GM12878 (cell line): Measurements from ENCODE around the gene RBBP9. TPM values are rescaled to one million over a fixed set of nuclear protein-coding genes. Genes with fewer than 3 reads are reported as not detected.

Experiments used
- ATAC-seq: fragments of 200-7000 bp; cut with Tn5 transposase; 3 replicates; pipeline ENCODE4 v1.9.1; 2020; ENCODE audit warnings: mild to moderate bottlenecking, moderate library complexity
- BruUV-seq: library from RNA; stranded (reverse); fragments of 400-500 nt; replicated peaks from 2 replicates; lab custom pipeline; 2021; lab: Mats Ljungman, UMichigan
- CTCF ChIA-PET: fragments of 300-600 bp; sonication (Branson Sonifier 250); formaldehyde crosslinking; extraction: SDS; loops from one replicate; lab custom pipeline; 2021; ENCODE audit warnings: inconsistent platforms; lab: Yijun Ruan, JAX
- POLR2A ChIA-PET: fragments of 350-600 bp; formaldehyde crosslinking; extraction: SDS; loops from one replicate; lab custom pipeline; 2021; ENCODE audit warnings: inconsistent platforms; lab: Charles Lee
- RAD21 ChIA-PET: fragments of 300-600 bp; sonication (Branson Sonifier 250); formaldehyde crosslinking; loops from one replicate; lab custom pipeline; 2023; ENCODE audit warnings: antibody characterized with exemption; ENCODE audit not compliant: unreplicated experiment; lab: Charles Lee
- SMC1A ChIA-PET: fragments of 300-600 bp; sonication (Branson Sonifier 250); formaldehyde crosslinking; loops from one replicate; lab custom pipeline; 2023; ENCODE audit not compliant: unreplicated experiment, uncharacterized antibody; lab: Charles Lee
- DNase-seq: peaks from one replicate; pipeline ENCODE4 v3.0.0-alpha.2; 2011; ENCODE audit warnings: low read depth, low spot score
- FAIRE-seq: peaks from 3 replicates; lab custom pipeline; 2011; peaks lifted over from hg19 to GRCh38; lab: Jason Lieb, UNC
- H2AFZ ChIP-seq: 2 replicates; pipeline ENCODE4 v1.6.0; 2011; ENCODE audit warnings: low read depth, low read length, control low read depth; ENCODE audit not compliant: control insufficient read depth
- H3K27ac ChIP-seq: 2 replicates; pipeline ENCODE4 v1.5.1; 2011; ENCODE audit warnings: control low read depth; ENCODE audit not compliant: control insufficient read depth, insufficient read depth
- H3K27me3 ChIP-seq, 2 experiments: replicated peaks in 1 of 2; 2 replicates each; pipeline versions ENCODE4 v1.6.0 to v1.6.1; 2011; ENCODE audit warnings: low read length in 1 of 2; ENCODE audit not compliant: control insufficient read depth in 2 of 2, insufficient read depth in 2 of 2
- H3K36me3 ChIP-seq, 2 experiments: 2 replicates each; pipeline ENCODE4 v1.5.1; 2011; ENCODE audit warnings: low read length in 1 of 2; ENCODE audit not compliant: control insufficient read depth in 2 of 2, insufficient read depth in 2 of 2
- H3K4me1 ChIP-seq: 2 replicates; pipeline ENCODE4 v1.6.1; 2011; ENCODE audit warnings: mild to moderate bottlenecking, low read length, moderate library complexity, mixed read lengths; ENCODE audit not compliant: control insufficient read depth, insufficient read depth
- H3K4me2 ChIP-seq: 2 replicates; pipeline ENCODE4 v1.6.0; 2011; ENCODE audit warnings: control low read depth; ENCODE audit not compliant: control insufficient read depth, insufficient read depth
- H3K4me3 ChIP-seq: fragments of 200-600 bp; sonication (generic); 2 replicates; pipeline ENCODE4 v1.5.1; 2016
- H3K79me2 ChIP-seq: 2 replicates; pipeline ENCODE4 v1.6.0; 2011; ENCODE audit warnings: low read length; ENCODE audit not compliant: control insufficient read depth, insufficient read depth
- H3K9ac ChIP-seq: 2 replicates; pipeline ENCODE4 v1.8.0; 2011; ENCODE audit warnings: low read length, control low read depth, mixed read lengths; ENCODE audit not compliant: control insufficient read depth, insufficient read depth
- H3K9me3 ChIP-seq: replicated peaks from 3 replicates; pipeline ENCODE4 v1.5.1; 2011; ENCODE audit warnings: mild to moderate bottlenecking, low read length; ENCODE audit not compliant: control insufficient read depth, insufficient read depth
- H4K20me1 ChIP-seq: 2 replicates; pipeline ENCODE4 v1.6.0; 2011; ENCODE audit not compliant: control insufficient read depth, insufficient read depth
- ATF7 ChIP-seq: fragments of 450-650 bp; IDR thresholded peaks from 2 replicates; pipeline ENCODE4 v1.6.1; 2016; ENCODE audit warnings: low read depth, mild to moderate bottlenecking
- CBX3 ChIP-seq: fragments of 200-600 bp; sonication (generic); IDR thresholded peaks from 2 replicates; pipeline ENCODE4 v1.6.1; 2016; ENCODE audit warnings: low read depth, borderline replicate concordance
- HDAC6 ChIP-seq: fragments of 200-600 bp; sonication (generic); IDR thresholded peaks from one replicate; pipeline ENCODE4 v1.8.0; 2017; ENCODE audit warnings: antibody characterized with exemption; ENCODE audit not compliant: unreplicated experiment
- JUNB ChIP-seq: IDR thresholded peaks from 2 replicates; pipeline ENCODE4 v1.6.1; 2016; ENCODE audit warnings: antibody characterized with exemption, mild to moderate bottlenecking
- PAX5 ChIP-seq: IDR thresholded peaks from 2 replicates; pipeline ENCODE4 v1.6.1; 2011; ENCODE audit warnings: low read depth, low read length, borderline replicate concordance
- SIX5 ChIP-seq: IDR thresholded peaks from 2 replicates; pipeline ENCODE4 v1.6.1; 2011; ENCODE audit warnings: mild to moderate bottlenecking, low read depth, low read length, moderate library complexity; ENCODE audit not compliant: severe bottlenecking
- SREBF2 ChIP-seq: IDR thresholded peaks from 2 replicates; pipeline ENCODE4 v1.6.1; 2012; ENCODE audit warnings: mild to moderate bottlenecking, low read length
- TAF1 ChIP-seq: IDR thresholded peaks from 2 replicates; pipeline ENCODE4 v1.6.1; 2011; ENCODE audit warnings: mild to moderate bottlenecking, low read depth, low read length, borderline replicate concordance
- YBX1 ChIP-seq: fragments of 450-650 bp; IDR thresholded peaks from 2 replicates; pipeline ENCODE4 v1.6.1; 2016; ENCODE audit warnings: antibody characterized with exemption
- ZNF384 ChIP-seq: IDR thresholded peaks from 2 replicates; pipeline ENCODE4 v1.6.1; 2012; ENCODE audit warnings: low read depth, mild to moderate bottlenecking, low read length, improper control_type of control experiment, borderline replicate concordance
- ZNF592 ChIP-seq: fragments of 450-650 bp; IDR thresholded peaks from 2 replicates; pipeline ENCODE4 v1.6.1; 2017; ENCODE audit warnings: mild to moderate bottlenecking, moderate library complexity
- ZNF687 ChIP-seq: fragments of 450-650 bp; IDR thresholded peaks from 2 replicates; pipeline ENCODE4 v1.6.1; 2017; ENCODE audit warnings: mild to moderate bottlenecking, moderate library complexity
- WGBS: methylation state at CpG from one replicate; pipeline ENCODE4 v1.1.6; 2016; ENCODE audit warnings: low lambda C conversion rate; ENCODE audit not compliant: insufficient replicate concordance, insufficient coverage; ENCODE audit errors: missing lambda C conversion rate; 5-methylcytosine and 5-hydroxymethylcytosine counted together
- in situ Hi-C: fragments of 300-500 bp; cut with MboI; formaldehyde crosslinking; loops from 9 replicates; pipeline ENCODE4 v1.14.3; 2018; ENCODE audit warnings: mixed read lengths
- intact Hi-C: fragments of 100-400 bp; cut with micrococcal nuclease; formaldehyde crosslinking; loops from one replicate; pipeline ENCODE4 v1.14.2; 2022; ENCODE audit not compliant: unreplicated experiment
- polyA plus RNA-seq, 11 experiments: library from polyadenylated mRNA; depleted of rRNA in 4 of 11; unstranded in 6 of 11; stranded (reverse) in 5 of 11; fragments of >200 nt; fragmentation: Nextera tagmentation in 4 of 11; fragmentation: Illumina TruSeq in 1 of 11; extraction: Ambion mirVana in 4 of 11; extraction: Trizol in 1 of 11; gene quantifications; 1 replicate in 1 of 11; 2 replicates in 10 of 11; pipeline versions ENCODE4 v1.2.1 to v1.2.3, GENCODE V29; 2011 to 2016; ENCODE audit warnings: inconsistent platforms in 2 of 11, missing spikeins in 2 of 11, low read depth in 1 of 11
- total RNA-seq, 4 experiments: library from RNA; depleted of rRNA in 3 of 4; stranded (reverse); fragments of >200 nt in 3 of 4; fragmentation: Illumina TruSeq in 1 of 4; extraction: Trizol in 1 of 4; gene quantifications; 2 replicates each; pipeline versions ENCODE4 v1.2.1 to v1.2.3, GENCODE V29; 2013 to 2021
- TF ChIP-seq, protein P1 (sequence below): fragments of 150-350 bp; IDR thresholded peaks from 2 replicates; pipeline ENCODE4 v1.6.1; 2014; ENCODE audit warnings: mild to moderate bottlenecking, low read depth, low read length
- TF ChIP-seq, protein P2 (sequence below): fragments of 450-650 bp; IDR thresholded peaks from 2 replicates; pipeline ENCODE4 v1.6.1; 2017; ENCODE audit warnings: low read depth, mild to moderate bottlenecking, moderate library complexity

The RBBP9 gene
- total and polyA plus RNA-seq, 10 of the 15 experiments (the other 5 are each of a cell fraction or from before 2014, with no cell fraction given) = 7.1 to 34.1 (median 16.0) TPM

GRCh38 chr20:18541741-18542140, 44.7 kb upstream of the RBBP9 start:
- in situ Hi-C loops = no loop called here

More at GRCh38 chr20:18541741-18542140, 44.7 kb upstream of the RBBP9 start:
- ChIA-PET POLR2A (no interaction called here), SMC1A (no interaction called here), RAD21 (no interaction called here), CTCF (no interaction called here)
- intact Hi-C loops = no loop called here
- H3K9ac ChIP-seq = no peak overlapping the region
- BruUV-seq = no TSS peak
- no peaks in the 10 kb centered on the region for H3K4me1 ChIP-seq
- peaks cover 5 to 33% of the 10 kb centered on the region in 2 experiments; a peak in 3 of 4 replicates for H3K36me3 ChIP-seq
- no peak for FAIRE-seq
- WGBS = 86% methylated on average over 5 of the region's 5 CpGs
- DNase-seq = no peak
- H3K27ac ChIP-seq = no peak overlapping the region
- no peaks in the 10 kb centered on the region for H4K20me1 ChIP-seq
- H3K4me2 ChIP-seq = no peak overlapping the region
- no peak overlapping the region for H3K4me3 ChIP-seq
- no peak for ATAC-seq
- H3K79me2 ChIP-seq = no peaks in the 10 kb centered on the region
- H2AFZ ChIP-seq = no peak overlapping the region
- H3K27me3 ChIP-seq = no peaks in the 10 kb centered on the region
- TF ChIP-seq ZNF384 (no peak), HDAC6 (no peak), JUNB (no peak), ATF7 (no peak), ZNF687 (no peak), TAF1 (no peak), PAX5 (no peak), SREBF2 (no peak), SIX5 (no peak), YBX1 (no peak), CBX3 (no peak), ZNF592 (no peak)
- TF ChIP-seq, protein P1, sequence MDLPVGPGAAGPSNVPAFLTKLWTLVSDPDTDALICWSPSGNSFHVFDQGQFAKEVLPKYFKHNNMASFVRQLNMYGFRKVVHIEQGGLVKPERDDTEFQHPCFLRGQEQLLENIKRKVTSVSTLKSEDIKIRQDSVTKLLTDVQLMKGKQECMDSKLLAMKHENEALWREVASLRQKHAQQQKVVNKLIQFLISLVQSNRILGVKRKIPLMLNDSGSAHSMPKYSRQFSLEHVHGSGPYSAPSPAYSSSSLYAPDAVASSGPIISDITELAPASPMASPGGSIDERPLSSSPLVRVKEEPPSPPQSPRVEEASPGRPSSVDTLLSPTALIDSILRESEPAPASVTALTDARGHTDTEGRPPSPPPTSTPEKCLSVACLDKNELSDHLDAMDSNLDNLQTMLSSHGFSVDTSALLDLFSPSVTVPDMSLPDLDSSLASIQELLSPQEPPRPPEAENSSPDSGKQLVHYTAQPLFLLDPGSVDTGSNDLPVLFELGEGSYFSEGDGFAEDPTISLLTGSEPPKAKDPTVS = no peak
- TF ChIP-seq, protein P2, sequence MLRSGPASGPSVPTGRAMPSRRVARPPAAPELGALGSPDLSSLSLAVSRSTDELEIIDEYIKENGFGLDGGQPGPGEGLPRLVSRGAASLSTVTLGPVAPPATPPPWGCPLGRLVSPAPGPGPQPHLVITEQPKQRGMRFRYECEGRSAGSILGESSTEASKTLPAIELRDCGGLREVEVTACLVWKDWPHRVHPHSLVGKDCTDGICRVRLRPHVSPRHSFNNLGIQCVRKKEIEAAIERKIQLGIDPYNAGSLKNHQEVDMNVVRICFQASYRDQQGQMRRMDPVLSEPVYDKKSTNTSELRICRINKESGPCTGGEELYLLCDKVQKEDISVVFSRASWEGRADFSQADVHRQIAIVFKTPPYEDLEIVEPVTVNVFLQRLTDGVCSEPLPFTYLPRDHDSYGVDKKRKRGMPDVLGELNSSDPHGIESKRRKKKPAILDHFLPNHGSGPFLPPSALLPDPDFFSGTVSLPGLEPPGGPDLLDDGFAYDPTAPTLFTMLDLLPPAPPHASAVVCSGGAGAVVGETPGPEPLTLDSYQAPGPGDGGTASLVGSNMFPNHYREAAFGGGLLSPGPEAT = no peak
- TF ChIP-seq, all 136 proteins: peak for 0
- H3K9me3 ChIP-seq = no peaks in the 10 kb centered on the region
